ENCODE data around the gene GATA2.

GATA2 gene

GRCh38 chr3:128432301-128432970 lies 60.6 kb downstream of the GATA2 start:
- TF ChIP-seq POLR2A (IDR thresholded peaks at IDR 0.05; ENCODE audit: extremely low read depth, insufficient read length) (no peak), MYC (IDR thresholded peaks at IDR 0.05; ENCODE audit: low read depth, low read length) (no peak), MAX (IDR thresholded peaks at IDR 0.05; ENCODE audit: low read depth, low read length) (no peak)
- TF ChIP-seq, protein P1, sequence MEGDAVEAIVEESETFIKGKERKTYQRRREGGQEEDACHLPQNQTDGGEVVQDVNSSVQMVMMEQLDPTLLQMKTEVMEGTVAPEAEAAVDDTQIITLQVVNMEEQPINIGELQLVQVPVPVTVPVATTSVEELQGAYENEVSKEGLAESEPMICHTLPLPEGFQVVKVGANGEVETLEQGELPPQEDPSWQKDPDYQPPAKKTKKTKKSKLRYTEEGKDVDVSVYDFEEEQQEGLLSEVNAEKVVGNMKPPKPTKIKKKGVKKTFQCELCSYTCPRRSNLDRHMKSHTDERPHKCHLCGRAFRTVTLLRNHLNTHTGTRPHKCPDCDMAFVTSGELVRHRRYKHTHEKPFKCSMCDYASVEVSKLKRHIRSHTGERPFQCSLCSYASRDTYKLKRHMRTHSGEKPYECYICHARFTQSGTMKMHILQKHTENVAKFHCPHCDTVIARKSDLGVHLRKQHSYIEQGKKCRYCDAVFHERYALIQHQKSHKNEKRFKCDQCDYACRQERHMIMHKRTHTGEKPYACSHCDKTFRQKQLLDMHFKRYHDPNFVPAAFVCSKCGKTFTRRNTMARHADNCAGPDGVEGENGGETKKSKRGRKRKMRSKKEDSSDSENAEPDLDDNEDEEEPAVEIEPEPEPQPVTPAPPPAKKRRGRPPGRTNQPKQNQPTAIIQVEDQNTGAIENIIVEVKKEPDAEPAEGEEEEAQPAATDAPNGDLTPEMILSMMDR (IDR thresholded peaks at IDR 0.05; ENCODE audit: low read depth, low read length) = no peak
- H3K4me3 ChIP-seq (ENCODE audit: low read depth, low read length) = no peak overlapping the region
- no peak for DNase-seq (ENCODE audit: low read depth)

- TF ChIP-seq, protein P1 (IDR thresholded peaks at IDR 0.05; ENCODE audit: low read depth, low read length) = no peak
- TF ChIP-seq MYC (IDR thresholded peaks at IDR 0.05; ENCODE audit: low read depth, low read length) (no peak), MAX (IDR thresholded peaks at IDR 0.05; ENCODE audit: low read depth, low read length) (no peak), POLR2A (IDR thresholded peaks at IDR 0.05; ENCODE audit: extremely low read depth, insufficient read length) (no peak)
- DNase-seq (ENCODE audit: low read depth) = no peak
- H3K4me3 ChIP-seq (ENCODE audit: low read depth, low read length) = no peak overlapping the region
Measured at GRCh38 chr3:128431803-128432300, 61.1 kb downstream of the GATA2 start.

DNA sequence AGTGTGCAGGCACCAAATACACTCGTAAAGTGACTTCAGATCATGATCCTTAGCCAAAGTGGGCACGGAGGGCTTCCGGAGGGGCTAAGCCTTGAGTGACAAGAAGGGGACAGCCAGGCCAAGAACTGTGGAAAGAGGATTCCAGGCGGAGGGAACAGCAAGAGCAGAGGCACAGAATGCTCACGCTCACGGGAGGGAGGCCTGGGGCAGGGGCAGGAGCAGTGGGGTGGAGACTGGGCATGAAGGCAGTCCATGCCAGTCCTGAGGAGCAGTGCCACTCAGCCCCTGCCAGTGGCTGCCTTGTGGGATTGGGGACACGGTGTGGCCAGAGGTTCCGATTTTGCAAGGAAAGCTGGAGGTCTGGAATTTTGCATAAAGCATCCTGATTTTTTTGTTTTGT lies 62.3 kb downstream of the GATA2 start:
- no peak for DNase-seq (ENCODE audit: low read depth)

GRCh38 chr3:128430301-128430700 lies 62.7 kb downstream of the GATA2 start:
- no peak overlapping the region for H3K4me3 ChIP-seq (ENCODE audit: low read depth, low read length)
- DNase-seq (ENCODE audit: low read depth) = no peak
- no peak for TF ChIP-seq MYC (IDR thresholded peaks at IDR 0.05; ENCODE audit: low read depth, low read length)
- TF ChIP-seq MAX (IDR thresholded peaks at IDR 0.05; ENCODE audit: low read depth, low read length) = no peak
- no peak for TF ChIP-seq POLR2A (IDR thresholded peaks at IDR 0.05; ENCODE audit: extremely low read depth, insufficient read length)
- TF ChIP-seq, protein P1 (IDR thresholded peaks at IDR 0.05; ENCODE audit: low read depth, low read length) = no peak

More for the DNA sequence above, 62.3 kb downstream of the GATA2 start:
- no peak overlapping the region for H3K4me3 ChIP-seq (ENCODE audit: low read depth, low read length)
- TF ChIP-seq MAX (IDR thresholded peaks at IDR 0.05; ENCODE audit: low read depth, low read length) (no peak), POLR2A (IDR thresholded peaks at IDR 0.05; ENCODE audit: extremely low read depth, insufficient read length) (no peak), MYC (IDR thresholded peaks at IDR 0.05; ENCODE audit: low read depth, low read length) (no peak)
- TF ChIP-seq, protein P1 (IDR thresholded peaks at IDR 0.05; ENCODE audit: low read depth, low read length) = no peak

GRCh38 chr3:128429751-128430150 lies 63.2 kb downstream of the GATA2 start:
- TF ChIP-seq POLR2A (IDR thresholded peaks at IDR 0.05; ENCODE audit: extremely low read depth, insufficient read length) (no peak), MYC (IDR thresholded peaks at IDR 0.05; ENCODE audit: low read depth, low read length) (no peak), MAX (IDR thresholded peaks at IDR 0.05; ENCODE audit: low read depth, low read length) (no peak)
- TF ChIP-seq, protein P1 (IDR thresholded peaks at IDR 0.05; ENCODE audit: low read depth, low read length) = no peak
- no peak overlapping the region for H3K4me3 ChIP-seq (ENCODE audit: low read depth, low read length)

More at GRCh38 chr3:128429751-128430150, 63.2 kb downstream of the GATA2 start:
- no peak for DNase-seq (ENCODE audit: low read depth)

Measured in NB4 (cell line).